A375 (cell line): ENCODE data around the gene MAN2B2. TPM values are rescaled to one million over a fixed set of nuclear protein-coding genes. Genes with fewer than 3 reads are reported as not detected.

Experiments used
- total RNA-seq: library from RNA; depleted of rRNA; stranded (reverse); fragments of >200 nt; shearing (Covaris generic); gene quantifications from 2 replicates; pipeline ENCODE4 v1.2.3, GENCODE V29; 2014; rRNA removed

Gene MAN2B2
- 5.8 and 9.0 TPM in 2 replicates for total RNA-seq

DNA sequence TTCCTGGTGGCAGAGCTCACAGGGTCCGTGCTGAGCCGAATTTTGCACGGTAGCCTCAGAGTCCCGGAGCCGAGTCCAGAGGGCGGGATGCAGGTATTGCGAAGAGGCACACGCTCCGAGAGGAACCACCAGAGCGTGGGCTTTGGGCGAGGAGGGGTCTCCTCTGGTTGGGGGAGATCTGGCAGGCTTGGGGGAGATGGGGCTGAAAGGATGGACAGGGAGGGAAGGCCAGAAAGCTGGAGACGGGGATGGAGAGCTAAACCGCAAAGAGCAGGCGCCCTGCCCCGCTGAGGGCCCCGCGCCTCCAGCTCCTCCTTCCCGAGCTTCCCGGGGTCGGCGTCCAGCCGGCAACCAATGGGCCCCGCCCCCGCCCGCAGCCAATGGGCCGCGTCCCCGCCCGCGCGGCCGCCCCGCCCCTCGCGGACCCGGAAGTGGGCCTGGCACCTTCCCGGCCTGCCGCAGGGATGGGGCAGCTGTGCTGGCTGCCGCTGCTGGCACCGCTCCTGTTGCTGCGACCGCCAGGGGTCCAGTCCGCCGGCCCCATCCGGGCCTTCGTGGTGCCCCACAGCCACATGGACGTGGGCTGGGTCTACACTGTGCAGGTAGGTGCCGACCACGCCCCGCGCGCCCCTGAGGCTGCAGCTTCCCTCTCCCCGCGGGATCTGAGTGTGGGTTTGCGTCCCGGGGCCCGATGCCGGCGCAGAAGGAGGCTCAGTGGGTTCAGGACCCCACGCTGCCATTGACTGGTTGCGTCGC, at the start of gene MAN2B2:
Gene MAN2B2, plus strand, starts transcription at position 443 of the 756 bp plus-strand sequence. Its CDS starts 22 bp downstream, at position 465.

DNA sequence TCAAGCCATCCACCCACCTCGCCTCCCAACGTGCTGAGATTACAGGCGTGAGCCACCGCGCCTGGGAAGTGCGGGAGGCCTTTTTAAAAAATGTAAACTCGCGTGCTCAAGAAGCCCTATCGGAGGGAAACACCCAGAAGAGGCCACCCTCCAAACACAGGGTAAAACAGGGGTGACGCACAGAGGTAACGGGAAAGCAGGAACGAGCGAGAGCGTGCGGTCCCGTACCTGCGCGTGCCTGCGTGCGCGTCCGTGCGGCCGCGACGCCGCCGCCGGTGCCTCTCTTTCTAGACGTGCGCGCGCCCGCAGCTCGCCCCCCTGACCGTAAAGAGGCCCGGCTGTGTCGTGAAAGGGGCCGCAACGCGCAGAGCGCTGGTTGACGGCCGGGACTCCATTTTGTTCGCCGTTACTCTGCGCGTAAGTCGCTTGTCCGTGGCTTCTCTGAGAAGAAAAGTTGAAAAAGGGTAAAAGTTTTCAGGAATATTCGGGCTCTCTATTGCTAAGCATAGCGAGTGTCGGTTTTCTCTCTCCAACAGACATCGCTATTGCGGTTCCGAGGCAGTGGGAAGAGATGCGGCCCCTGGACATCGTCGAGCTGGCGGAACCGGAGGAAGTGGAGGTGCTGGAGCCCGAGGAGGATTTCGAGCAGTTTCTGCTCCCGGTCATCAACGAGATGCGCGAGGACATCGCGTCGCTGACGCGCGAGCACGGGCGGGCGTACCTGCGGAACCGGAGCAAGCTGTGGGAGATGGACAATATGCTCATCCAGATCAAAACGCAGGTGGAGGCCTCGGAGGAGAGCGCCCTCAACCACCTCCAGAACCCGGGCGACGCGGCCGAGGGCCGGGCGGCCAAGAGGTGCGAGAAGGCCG, 65.5 kb downstream of the MAN2B2 start, which contains the start of gene MRFAP1:
Gene MRFAP1, plus strand, starts transcription at position 394 of the 872 bp plus-strand sequence. Its CDS starts 178 bp downstream, at position 572.

Other genes starting within 250 kb of the MAN2B2 start
- 0.72 and 3.9 TPM in 2 replicates for gene PPP2R2C, start 102.6 kb upstream of the MAN2B2 start, total RNA-seq
- gene MRFAP1, start 65.5 kb downstream of the MAN2B2 start, total RNA-seq, result 131 and 169 TPM in 2 replicates
- 10.4 and 20.1 TPM in 2 replicates for gene S100P, start 118.7 kb downstream of the MAN2B2 start, total RNA-seq
- 63.1 and 71.4 TPM in 2 replicates for gene MRFAP1L1, start 134.7 kb downstream of the MAN2B2 start, total RNA-seq
- 22.6 and 23.8 TPM in 2 replicates for gene BLOC1S4, start 141.0 kb downstream of the MAN2B2 start, total RNA-seq
- 9.5 and 11.7 TPM in 2 replicates for gene KIAA0232, start 207.5 kb downstream of the MAN2B2 start, total RNA-seq